Pancreas (tissue), 10 donors: ENCODE results near the gene ZBTB20. TPM values are rescaled to one million over a fixed set of nuclear protein-coding genes. Genes with fewer than 3 reads are reported as not detected.
A peak's percentile ranks its signal among the peaks of the same experiment; 100 is the strongest.

Experiments used
- ATAC-seq, 4 donors: fragments of 200-7000 bp; cut with Tn5 transposase; one replicate each; pipeline versions ENCODE4 v1.8.0 to v1.9.1; 2020; ENCODE audit warnings: mild to moderate bottlenecking in 4 of 4, moderate library complexity in 4 of 4
- DNase-seq, 6 donors: peaks; one replicate each; pipeline ENCODE4 v3.0.0-alpha.2; 2020
- FAIRE-seq: peaks from 2 replicates; lab custom pipeline; 2012; peaks lifted over from hg19 to GRCh38; lab: Jason Lieb, UNC
- H3K27ac ChIP-seq, 4 donors: fragments of 200-600 bp; sonication (generic); 1 replicate in 3 of 4; 2 replicates in 1 of 4; pipeline versions ENCODE4 v1.5.0 to v1.8.0; 2020
- H3K27me3 ChIP-seq, 4 donors: fragments of 200-600 bp; one replicate each; pipeline ENCODE4 v1.8.0; 2021
- H3K36me3 ChIP-seq, 3 donors: fragments of 200-600 bp; sonication (generic) in 1 of 3; one replicate each; pipeline versions ENCODE4 v1.5.0 to v1.8.0; 2020 to 2021
- H3K4me1 ChIP-seq, 3 donors: fragments of 200-600 bp; one replicate each; pipeline ENCODE4 v1.8.0; 2021
- H3K4me3 ChIP-seq, 4 donors: fragments of 200-600 bp; sonication (generic) in 2 of 4; one replicate each; pipeline versions ENCODE4 v1.5.0 to v1.8.0; 2020 to 2021
- H3K9me3 ChIP-seq, 4 donors: fragments of 200-600 bp; one replicate each; pipeline ENCODE4 v1.8.0; 2021
- CTCF ChIP-seq, 4 donors: fragments of 200-600 bp; sonication (generic) in 3 of 4; IDR thresholded peaks; one replicate each; pipeline versions ENCODE4 v1.5.0 to v1.8.0; 2021; ENCODE audit warnings: antibody characterized with exemption in 4 of 4
- WGBS, 2 donors: extraction: QIAGEN DNeasy Blood & Tissue Kit; methylation state at CpG; one replicate each; pipeline ENCODE4 v1.1.7; 2013; 5-methylcytosine and 5-hydroxymethylcytosine counted together
- intact Hi-C, 3 donors: fragments of 100-400 bp; cut with DNase I; formaldehyde crosslinking; loops; one replicate each; pipeline versions ENCODE4 v1.11.1 to v1.14.2; 2022
- polyA plus RNA-seq, 2 donors: library from polyadenylated mRNA; stranded (reverse); fragments of 200-250 nt; gene quantifications; one replicate each; pipeline ENCODE4 v1.2.3, GENCODE V29; 2013
- total RNA-seq, 6 donors: library from RNA; stranded (reverse); fragmentation: NEBNext Ultra II Directional in 4 of 6; extraction: Animal tissue kit (Norgen Biotek cat#: 25700) in 4 of 6; gene quantifications; one replicate each; pipeline versions ENCODE4 v1.2.1 to v1.2.4, GENCODE V29; 2021 to 2023
- donor health status: healthy with polysubstance abuse.
- donor health status: DM: no; HTN: no; CAD: no; lungs with moderate emphysema.
- donor health status: DM: no; HTN: no; CAD: no.
- donor health status: control.
- donor health status: control.
- donor health status: Bipolar disorder and iron deficiency.
- donor health status: DM: yes; HTN: yes; CAD: no.
- donor health status: DM: no; HTN: no; CAD: no.
- donor health status: DM: no; HTN: no; CAD: no.
- donor health status: DM: yes; HTN: yes; CAD: no.

Gene ZBTB20
- total and polyA plus RNA-seq, 8 donors = 1.3 to 81.5 (median 43.7) TPM

GRCh38 chr3:114794894-114795630, 352.0 kb downstream of the ZBTB20 start:
- intact Hi-C loops = no loop called here
- DNase-seq = no peak
- no peak overlapping the region for H3K27ac ChIP-seq
- 39 to 40% methylated on average over 2 of the region's 2 CpGs for WGBS, 2 donors
- no peaks in the 10 kb centered on the region for H3K9me3 ChIP-seq
- H3K4me1 ChIP-seq = peaks cover 3 to 9% (median 5%) of the 10 kb centered on the region in 3 donors
- no peak for FAIRE-seq
- no peaks in the 10 kb centered on the region for H3K27me3 ChIP-seq
- no peak for TF ChIP-seq CTCF (IDR thresholded peaks at IDR 0.05)
- no peak overlapping the region for H3K4me3 ChIP-seq
- H3K36me3 ChIP-seq = no peaks in the 10 kb centered on the region
- peak in 1 of 4 donors; percentile 18 for ATAC-seq

GRCh38 chr3:114792159-114792918, 354.7 kb downstream of the ZBTB20 start:
- Histone ChIP-seq H3K27ac (no peak overlapping the region), H3K9me3 (no peaks in the 10 kb centered on the region), H3K27me3 (no peaks in the 10 kb centered on the region), H3K36me3 (no peaks in the 10 kb centered on the region), H3K4me1 (peaks cover 3 to 9% (median 5%) of the 10 kb centered on the region in 3 donors), H3K4me3 (no peak overlapping the region)
- DNase-seq (no peak), FAIRE-seq (peak; percentile 17), ATAC-seq (peak in 1 of 4 donors; percentile 26)
- intact Hi-C loops = no loop called here
- no peak for TF ChIP-seq CTCF (IDR thresholded peaks at IDR 0.05)
- WGBS, 2 donors = 89 to 94% methylated on average over 2 of the region's 2 CpGs

- no peak overlapping the region for H3K4me3 ChIP-seq
- no peak for DNase-seq
- no peak for ATAC-seq
- H3K4me1 ChIP-seq = peaks cover 3 to 9% (median 4%) of the 10 kb centered on the region in 3 donors
- intact Hi-C loops = no loop called here
- no peaks in the 10 kb centered on the region for H3K27me3 ChIP-seq
- no peak overlapping the region for H3K27ac ChIP-seq
- H3K9me3 ChIP-seq = no peaks in the 10 kb centered on the region
- FAIRE-seq = no peak
- TF ChIP-seq CTCF (IDR thresholded peaks at IDR 0.05) = no peak
- no peaks in the 10 kb centered on the region for H3K36me3 ChIP-seq
These were observed 356.3 kb downstream of the ZBTB20 start for GRCh38 chr3:114790752-114791151.

GRCh38 chr3:114789803-114790202, 357.3 kb downstream of the ZBTB20 start:
- 15 to 20% methylated on average over 1 of the region's 1 CpG for WGBS, 2 donors
- FAIRE-seq (no peak), ATAC-seq (no peak), DNase-seq (no peak)
- no peak for TF ChIP-seq CTCF (IDR thresholded peaks at IDR 0.05)
- Histone ChIP-seq H3K9me3 (no peaks in the 10 kb centered on the region), H3K36me3 (no peaks in the 10 kb centered on the region), H3K27ac (no peak overlapping the region), H3K4me3 (no peak overlapping the region), H3K4me1 (peaks cover 0 to 3% (median 1%) of the 10 kb centered on the region in 3 donors), H3K27me3 (no peaks in the 10 kb centered on the region)
- intact Hi-C loops = no loop called here
